ENCODE measurements around the gene GOSR2.
"Not testable (repeated sequence)": the region's sequence is repeated elsewhere in the genome, so short reads cannot be mapped to it uniquely, and the experiment has no call there.

Gene GOSR2

DNA sequence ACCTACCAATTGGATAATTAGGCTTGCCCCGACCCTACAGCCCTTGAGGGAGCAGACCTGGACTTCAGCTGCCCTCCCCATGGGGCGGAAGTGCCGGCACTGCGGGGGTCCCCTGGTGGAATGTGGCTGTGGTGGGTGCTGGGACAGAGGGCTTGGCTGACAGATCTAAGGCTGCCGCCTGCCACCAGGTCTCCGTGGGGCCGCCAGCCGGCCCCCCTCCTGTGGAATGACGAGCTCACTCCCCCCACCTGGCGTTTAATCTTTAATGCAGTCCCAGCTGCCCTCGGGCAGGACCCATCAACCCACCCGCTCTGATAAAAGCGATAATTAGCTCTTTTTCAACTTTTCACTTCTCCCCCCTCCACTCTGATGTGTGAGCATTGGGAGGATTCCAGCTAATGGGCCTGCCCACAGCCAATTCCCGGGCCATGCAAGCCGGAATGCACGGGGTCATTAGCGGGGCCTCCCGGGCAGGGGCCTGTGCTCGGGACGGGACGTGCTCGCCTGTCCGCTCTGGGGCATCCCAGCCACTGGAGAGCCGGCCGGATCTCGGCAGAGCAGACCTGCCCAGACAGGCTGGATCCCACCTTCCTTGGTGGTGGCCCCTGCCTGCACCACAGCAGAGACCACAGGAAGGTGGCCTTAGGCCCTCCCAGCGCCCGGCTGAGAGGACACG is 28.3 kb upstream of the GOSR2 start:
- DNase-seq = no peak

DNA sequence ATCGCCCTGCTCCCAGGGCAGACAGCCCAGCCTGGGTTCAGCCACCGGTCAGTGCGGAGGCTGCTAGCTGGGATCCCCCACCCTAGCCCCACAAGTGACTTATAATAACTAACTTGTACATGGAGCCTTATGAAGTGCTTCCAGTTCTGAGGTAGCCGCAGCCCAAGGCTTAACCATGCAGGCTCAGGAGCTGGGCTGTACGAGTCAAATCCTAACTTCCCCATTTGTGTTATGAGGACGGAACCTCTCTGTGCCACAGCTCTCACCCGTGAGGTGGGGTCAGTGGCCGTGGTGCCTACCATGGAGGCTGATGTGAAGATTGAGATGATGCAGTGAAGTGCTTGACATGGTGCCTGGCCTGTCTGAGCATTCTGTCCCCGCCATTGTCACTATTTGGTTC is 27.8 kb upstream of the GOSR2 start:
- no peak for DNase-seq

GRCh38 chr17:46896991-46897390 is 26.0 kb upstream of the GOSR2 start:
- DNase-seq = no peak

DNA sequence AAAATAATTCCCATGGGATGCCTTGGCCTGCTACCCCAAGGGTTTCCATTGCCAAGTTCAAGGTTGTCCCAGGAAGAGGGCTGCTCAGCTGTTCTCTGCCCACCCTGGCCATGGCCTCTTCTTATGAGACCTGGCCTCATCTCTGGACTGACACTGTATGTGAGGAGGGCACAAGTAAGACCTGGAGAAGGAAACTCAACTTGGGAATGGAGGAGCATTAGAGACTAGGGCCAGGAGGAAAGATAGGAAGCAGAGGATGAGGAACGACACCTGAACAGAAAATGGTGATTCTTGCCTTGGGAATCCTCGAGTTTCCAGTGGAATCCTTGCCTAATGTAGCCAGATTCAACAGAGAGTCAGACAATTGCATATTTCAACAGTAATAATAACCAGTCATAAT is 24.6 kb upstream of the GOSR2 start:
- no peak for DNase-seq

DNA sequence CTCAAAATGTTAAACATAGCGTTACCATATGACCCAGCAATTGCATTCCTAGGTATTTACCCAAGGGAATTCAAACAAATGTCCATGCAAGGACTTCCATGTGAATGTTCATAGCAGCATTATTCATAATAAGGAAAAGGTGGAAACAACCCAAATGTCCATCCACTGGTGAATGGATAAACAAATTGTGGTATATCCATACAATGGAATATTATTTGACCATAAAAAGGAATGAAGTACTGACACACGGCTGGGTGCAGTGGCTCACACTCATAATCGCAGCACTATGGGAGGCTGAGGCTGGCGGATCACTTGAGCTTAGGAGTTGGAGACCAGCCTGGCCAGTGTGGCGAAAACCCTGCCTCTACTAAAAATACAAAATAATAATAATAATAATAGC is 24.1 kb upstream of the GOSR2 start:
- no peak for DNase-seq

- DNase-seq = no peak
Observed at GRCh38 chr17:46901291-46901690, 21.7 kb upstream of the GOSR2 start.

GRCh38 chr17:46903762-46904672 is 18.9 kb upstream of the GOSR2 start:
- no peak for DNase-seq

GRCh38 chr17:46908068-46908737 is 14.8 kb upstream of the GOSR2 start:
- DNase-seq = no peak

DNA sequence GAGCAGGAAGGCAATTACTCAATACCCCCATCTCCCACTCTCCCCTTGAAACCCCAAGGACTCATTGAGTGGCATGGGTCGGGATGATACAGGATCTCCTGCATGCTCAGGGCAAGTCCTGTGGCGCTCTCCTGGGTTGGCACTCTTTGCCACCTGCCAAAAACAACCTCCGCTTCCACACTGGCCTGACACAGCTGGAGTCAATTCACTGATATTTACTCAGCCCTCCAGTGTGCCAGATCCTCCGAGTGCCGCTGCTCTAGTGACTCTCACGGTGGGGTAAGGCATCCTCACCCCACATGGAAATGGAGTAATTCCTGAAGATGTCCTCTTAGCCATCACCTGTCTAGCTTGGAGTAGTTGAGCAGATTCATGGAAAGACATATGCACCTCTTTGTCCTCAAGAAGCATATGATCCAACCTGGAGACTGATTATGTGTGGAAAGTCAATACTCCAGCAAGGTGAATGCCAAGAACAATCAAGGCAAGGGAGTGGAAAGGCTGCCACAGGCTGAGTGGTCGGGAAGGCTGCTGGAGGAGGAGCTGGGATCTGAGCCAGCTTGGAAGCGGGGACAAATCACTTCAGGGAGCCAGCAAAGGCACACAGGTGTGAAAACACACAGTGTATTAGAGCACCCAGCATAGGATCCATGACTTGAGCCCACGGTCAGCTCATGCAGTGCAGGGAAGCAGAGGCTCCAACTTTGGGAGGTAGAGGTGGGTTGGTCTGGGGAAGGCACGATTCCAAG is 12.6 kb upstream of the GOSR2 start:
- no peak for DNase-seq

DNA sequence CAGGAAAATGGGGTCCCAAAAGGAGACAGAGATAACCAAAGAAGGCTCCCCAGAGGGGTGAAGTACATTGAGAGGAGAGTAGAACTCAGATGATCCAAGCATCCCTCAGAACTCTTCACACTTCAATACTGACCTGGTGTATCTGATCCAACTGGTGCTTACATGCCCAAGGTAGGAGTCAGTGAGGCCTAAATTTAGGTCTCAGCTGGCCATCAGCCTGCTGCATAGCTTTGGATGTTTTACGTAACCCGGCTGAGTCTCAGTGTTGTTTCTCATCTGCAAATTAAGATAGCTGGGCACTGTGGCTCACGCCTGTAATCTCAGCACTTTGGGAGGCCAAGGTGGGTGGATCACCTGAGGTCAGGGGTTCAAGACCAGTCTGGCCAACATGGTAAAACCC is 11.6 kb upstream of the GOSR2 start:
- no peak for DNase-seq

- no peak for DNase-seq
Observed at GRCh38 chr17:46915596-46915995, 7.4 kb upstream of the GOSR2 start.

DNA sequence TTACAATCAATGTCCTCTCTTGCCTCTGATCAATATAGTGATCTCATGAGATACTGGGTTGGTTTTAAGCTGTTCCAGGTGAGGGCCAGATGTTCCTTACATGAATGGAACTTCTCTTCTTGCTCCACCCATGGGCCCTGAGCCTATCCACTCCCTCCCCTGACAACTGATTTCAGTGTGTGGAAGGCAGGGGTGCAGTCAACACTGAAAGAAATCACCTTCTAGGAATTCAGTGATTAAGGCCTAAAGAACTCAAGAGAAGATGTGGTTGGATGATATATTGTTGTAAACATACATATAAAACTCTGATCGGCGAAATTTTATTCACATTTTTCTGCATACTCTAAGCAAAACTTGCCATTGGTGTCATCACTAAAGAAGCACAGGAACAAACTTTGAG is 6.7 kb upstream of the GOSR2 start:
- no peak for DNase-seq

DNA sequence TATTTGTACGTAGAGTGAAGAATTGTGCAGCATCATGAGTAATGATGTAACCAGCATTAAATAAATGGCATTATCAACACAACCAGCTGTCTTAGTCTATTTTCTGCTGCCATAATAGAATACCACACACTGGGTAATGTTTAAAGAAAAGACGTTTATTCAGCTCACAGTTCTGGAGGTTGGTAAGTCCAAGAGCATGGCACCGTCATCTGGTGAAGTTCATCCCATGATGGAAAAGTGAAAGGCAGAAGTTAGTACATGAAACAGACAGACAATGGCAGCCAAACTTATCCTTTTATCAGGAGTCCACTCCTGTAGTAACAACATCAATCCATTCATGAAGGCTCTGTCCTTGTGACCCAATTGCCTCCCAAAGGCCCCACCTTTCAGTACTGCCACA is 6.3 kb upstream of the GOSR2 start:
- DNase-seq = no peak

GRCh38 chr17:46917041-46917440 is 5.9 kb upstream of the GOSR2 start:
- no peak for DNase-seq

DNA sequence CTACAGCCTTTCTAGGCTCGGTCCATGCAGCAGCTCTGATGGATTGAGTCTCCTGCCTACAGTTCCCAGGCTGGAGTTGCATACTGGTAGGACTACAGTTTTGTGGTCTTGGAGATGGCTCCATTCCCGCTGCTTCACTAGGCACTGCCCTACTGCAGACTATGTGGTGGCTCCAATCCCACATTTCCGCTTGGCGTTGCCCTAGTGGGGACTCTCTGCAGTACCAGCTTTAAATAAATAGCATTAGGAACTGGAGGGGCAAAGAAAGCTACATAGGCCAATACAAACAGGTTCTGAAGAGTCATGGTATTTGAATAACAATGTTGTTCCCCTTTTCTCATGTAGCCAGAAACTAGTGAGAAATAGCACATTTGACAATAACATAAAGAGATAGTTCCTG is 5.4 kb upstream of the GOSR2 start:
- DNase-seq = no peak

- not testable (repeated sequence) for DNase-seq
Observed at GRCh38 chr17:46921962-46922361, 998 bp upstream of the GOSR2 start.

- DNase-seq = no peak
Observed at GRCh38 chr17:46922487-46922803, 515 bp upstream of the GOSR2 start.

GRCh38 chr17:46925185-46925868 is 2.4 kb downstream of the GOSR2 start:
- DNase-seq = no peak

DNA sequence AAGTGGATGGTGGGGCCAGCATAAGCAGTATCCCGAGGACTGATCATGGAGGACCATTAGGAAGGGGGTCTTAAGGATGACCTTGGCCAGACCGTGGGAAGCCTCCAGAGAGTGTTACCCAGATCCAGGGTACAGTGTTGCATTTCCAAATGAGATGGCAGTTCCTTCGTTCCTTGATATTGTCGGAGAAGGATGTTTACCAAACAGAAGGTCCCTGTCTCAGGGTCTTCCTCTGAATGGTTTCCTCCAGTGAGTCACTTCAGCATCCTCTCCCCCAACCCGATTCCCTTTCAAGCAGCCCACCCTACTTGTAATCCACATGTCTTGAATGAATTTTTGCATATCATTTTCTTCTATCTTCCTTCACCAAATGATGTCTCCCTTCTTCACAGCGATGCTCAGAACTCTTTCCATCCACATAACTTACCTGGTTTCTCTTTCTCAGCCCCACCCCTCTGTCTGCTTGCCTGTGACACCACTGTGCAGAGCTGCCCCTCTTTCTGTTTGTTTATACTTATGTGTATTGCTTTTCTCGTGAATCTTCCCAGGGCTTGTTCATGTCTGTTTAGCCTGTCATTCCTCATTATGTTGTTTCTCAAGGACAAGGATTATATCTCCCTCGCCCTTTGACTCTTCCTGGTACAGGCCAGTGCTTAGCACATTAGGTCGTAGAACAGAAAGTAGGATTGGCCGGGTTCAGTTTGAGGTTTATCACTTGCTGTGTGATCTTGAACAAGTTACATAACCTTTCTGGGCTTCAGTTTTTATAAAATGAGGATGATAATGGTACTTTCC is 5.7 kb downstream of the GOSR2 start:
- no peak for DNase-seq

DNA sequence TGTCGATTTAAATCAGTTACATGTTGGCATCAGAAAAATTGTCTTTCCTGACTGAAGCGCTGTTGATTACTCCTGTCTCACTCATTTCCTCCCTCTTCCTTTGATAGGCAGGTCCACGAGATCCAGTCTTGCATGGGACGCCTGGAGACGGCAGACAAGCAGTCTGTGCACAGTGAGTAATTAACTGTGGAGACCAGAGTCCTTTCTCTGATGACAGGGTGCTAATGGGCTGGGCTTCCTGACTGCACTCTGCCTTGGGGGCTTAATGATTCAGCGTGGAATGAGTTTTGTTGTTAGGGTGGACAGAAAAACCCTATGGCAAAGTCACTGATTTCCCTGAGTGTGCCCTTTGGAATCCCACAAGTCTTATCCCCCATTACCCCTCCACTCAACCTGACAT is 6.5 kb downstream of the GOSR2 start:
- DNase-seq = no peak

DNA sequence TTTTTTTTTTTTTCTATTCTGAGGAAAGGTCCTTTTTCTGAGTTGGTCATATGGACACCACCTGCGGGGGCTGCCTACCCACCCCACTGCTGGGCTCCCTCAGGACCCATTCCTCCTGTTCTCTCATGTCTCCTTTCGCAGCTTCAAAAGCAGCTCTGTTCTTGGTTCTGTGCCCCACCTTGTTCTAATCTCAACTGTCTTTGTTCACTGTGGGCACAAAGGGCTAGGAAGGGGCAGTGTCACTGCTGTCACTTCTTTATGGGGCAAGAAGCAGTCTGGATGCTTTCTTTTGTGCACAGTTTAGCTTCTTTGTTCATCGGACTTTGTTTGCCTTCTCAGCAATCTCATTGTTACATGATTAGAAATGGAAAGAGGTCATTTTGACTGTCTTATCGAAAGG is 7.1 kb downstream of the GOSR2 start:
- no peak for DNase-seq

GRCh38 chr17:46931596-46931995 is 8.6 kb downstream of the GOSR2 start:
- DNase-seq = no peak
